D721Med (cell line): ENCODE data around the gene ERAS.

ENCODE experiments used
- DNase-seq: peaks from one replicate; pipeline ENCODE4 v3.0.0; 2011; ENCODE audit warnings: low spot score; ENCODE audit not compliant: insufficient read length
- FAIRE-seq: peaks from 2 replicates; lab custom pipeline; 2011; peaks lifted over from hg19 to GRCh38; lab: Jason Lieb, UNC
- CTCF ChIP-seq: IDR thresholded peaks from 2 replicates; pipeline ENCODE4 v1.5.1; 2012; ENCODE audit warnings: mild to moderate bottlenecking, control low read depth; ENCODE audit not compliant: insufficient read depth; ENCODE audit errors: missing control alignments

The ERAS gene

DNA sequence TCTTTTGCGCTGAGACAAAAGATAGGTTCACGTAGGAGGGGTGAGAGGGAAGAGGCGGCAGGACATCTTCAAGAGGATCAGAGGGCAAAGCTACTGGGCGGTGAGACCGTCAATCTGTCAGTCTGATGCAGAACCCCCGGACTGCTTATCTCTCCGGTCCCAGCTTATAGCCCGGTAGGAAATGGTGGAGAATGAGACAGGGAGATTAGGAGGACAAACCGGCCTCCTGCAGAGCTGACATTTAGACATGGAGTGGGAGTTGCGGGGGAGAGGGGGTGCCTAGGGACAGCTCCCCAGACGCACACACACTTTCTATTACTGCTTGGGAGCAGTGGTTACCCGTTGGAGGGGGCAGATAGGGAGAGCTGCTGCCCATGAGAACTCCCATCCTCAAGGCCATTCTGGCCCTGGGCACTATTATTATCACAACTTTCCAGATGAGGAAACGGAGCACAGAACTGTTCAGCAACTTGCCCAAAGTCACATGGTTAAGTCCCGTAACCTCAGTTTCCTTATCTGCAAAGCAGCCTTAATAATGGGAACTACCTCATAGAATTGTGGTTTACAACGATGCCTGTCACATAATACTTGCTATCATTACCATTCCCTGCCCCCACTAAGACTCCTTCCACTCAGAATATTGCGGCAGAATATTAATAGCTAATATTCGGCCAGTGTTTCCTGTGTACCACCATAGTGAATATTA lies 25.6 kb upstream of the ERAS start:
- DNase-seq (no peak), FAIRE-seq (no peak)
- no peak for TF ChIP-seq CTCF

DNA sequence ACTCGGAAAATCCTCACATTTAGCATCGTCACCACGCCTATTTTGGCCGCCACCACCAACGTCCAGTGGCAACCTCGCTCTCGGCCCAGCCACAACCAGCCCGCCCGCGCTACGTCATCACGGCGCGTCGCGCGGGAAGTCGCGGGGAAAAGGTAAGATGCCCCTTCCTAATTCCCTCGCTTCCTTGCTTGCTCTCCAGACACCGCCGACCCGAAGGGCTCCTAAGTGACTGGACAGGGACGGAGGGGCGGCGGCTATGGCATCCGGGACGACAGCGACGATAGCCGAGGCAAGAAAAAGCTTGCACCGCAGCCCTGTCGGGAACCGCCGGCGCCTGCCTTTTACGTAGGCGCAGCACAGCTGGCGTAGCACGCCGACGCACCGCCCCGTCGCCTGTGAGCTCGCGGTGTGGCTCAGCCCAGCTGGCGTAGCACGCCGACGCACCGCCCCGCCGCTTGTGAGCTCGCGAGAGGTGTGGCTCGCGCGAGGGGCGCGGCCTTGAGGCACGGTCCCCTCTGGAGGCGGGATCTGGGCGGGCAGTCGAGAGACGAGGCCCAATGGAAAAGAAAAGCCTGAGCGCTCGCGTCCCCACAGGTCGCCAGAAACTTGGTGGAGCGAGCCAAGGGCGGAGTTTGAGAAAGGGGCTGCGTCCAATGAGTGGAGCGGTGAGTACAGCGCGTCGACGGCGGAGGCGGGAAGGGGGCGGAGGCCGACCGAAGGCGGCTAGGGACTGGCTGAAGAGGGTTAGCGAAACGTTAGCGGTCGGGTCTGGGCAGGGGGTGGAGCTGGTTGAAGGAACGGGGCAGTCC lies 24.8 kb upstream of the ERAS start, which contains the start of gene HDAC6:
HDAC6 (plus strand) TSS at position 788 of the 809 bp plus-strand sequence. CDS start 626 bp downstream, outside the sequence.
- FAIRE-seq (no peak), DNase-seq (peak; percentile 52)
- no peak for TF ChIP-seq CTCF

GRCh38 chrX:48802089-48802904 lies 24.0 kb upstream of the ERAS start:
- no peak for TF ChIP-seq CTCF
- DNase-seq (peak; percentile 32), FAIRE-seq (no peak)

GRCh38 chrX:48802905-48803200 lies 23.5 kb upstream of the ERAS start:
- DNase-seq (no peak), FAIRE-seq (no peak)
- no peak for TF ChIP-seq CTCF

- no peak for TF ChIP-seq CTCF
- no peak for FAIRE-seq
These were observed 20.2 kb upstream of the ERAS start for GRCh38 chrX:48806081-48806480.

DNA sequence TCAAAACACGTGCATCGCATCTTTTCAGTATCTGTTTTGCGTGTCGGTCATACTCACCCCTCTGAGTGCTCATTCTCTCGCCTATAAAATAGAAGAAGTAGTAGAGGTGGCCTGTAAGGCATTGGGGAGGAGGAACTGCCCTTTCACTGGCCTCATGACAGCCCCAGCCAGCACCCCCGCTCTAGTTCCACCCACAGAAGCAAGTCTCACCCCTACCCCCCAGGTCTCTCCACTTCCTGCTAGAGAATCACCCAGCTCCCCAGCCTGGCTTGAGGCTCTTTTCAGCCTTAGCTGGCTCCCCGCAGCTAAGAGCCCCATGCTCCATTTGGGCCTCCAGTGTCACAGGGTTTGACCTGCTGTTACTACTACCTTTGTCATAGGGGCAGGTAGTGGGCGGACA lies 12.7 kb upstream of the ERAS start:
- no peak for FAIRE-seq
- no peak for TF ChIP-seq CTCF
- no peak for DNase-seq

More at GRCh38 chrX:48806081-48806480, 20.2 kb upstream of the ERAS start:
- no peak for DNase-seq
